ENCODE measurements around the gene DHRS7. TPM values are rescaled to one million over a fixed set of nuclear protein-coding genes. Genes with fewer than 3 reads are reported as not detected.

DHRS7 gene
- total RNA-seq, 1 experiment from 2014 or later: 27.7 TPM

DNA sequence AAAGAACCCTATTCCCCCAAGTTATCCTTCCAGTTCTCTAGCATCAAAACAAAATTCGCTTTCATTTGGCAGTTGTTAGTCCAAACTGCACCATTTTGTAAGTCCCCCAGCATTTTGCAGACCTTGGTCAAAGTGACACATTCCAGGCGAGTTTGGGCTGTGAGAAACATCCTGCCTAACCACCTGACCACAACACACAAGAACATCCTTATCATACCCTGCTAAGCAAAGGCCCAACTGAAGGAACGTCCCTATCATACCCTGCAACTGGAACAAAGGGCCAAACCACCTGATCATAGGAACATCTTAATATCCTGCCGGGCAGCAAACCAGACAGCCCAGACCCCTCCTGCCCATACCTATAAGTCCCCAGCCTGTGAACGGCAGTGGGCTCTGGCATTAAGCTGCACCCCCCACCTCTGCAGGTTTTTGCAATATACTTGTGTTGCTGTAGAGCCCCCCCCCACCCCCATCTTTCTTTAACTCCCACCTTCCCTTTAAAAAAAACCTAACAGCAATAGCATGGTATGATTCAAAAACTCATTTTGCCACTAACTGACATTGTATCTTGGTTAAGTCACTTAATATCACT lies 70.8 kb downstream of the DHRS7 start:
- Histone ChIP-seq H2BK5ac (ENCODE audit: insufficient read length, low read length) (no peak overlapping the region), H4K8ac (replicated peaks; ENCODE audit: insufficient read length, low read depth, low read length) (no peak overlapping the region), H3K18ac (ENCODE audit: insufficient read length, low read depth, low read length) (no peak overlapping the region), H3K9me3 (ENCODE audit: control insufficient read depth, low read depth, low read length) (no peaks in the 10 kb centered on the region), H4K5ac (ENCODE audit: insufficient read length, low read depth, low read length) (no peak overlapping the region), H3K79me2 (ENCODE audit: insufficient read depth, low read length) (peaks cover 15% of the 10 kb centered on the region; the same call in 1 of the 2 replicates), H3T11ph (ENCODE audit: low read length) (no peak overlapping the region), H3K79me1 (ENCODE audit: insufficient read depth, low read depth, low read length, poor library complexity, severe bottlenecking) (peaks cover 7% of the 10 kb centered on the region), H3K14ac (ENCODE audit: insufficient read depth, low read length) (no peak overlapping the region), H3K4ac (ENCODE audit: low read depth, low read length) (no peak overlapping the region), H3K23ac (ENCODE audit: insufficient read length, low read depth, low read length) (no peak overlapping the region), H2AK5ac (ENCODE audit: insufficient read length, low read length) (no peak overlapping the region), H3K56ac (ENCODE audit: insufficient read length, low read depth, low read length) (no peak overlapping the region), H3K27me3 (ENCODE audit: insufficient read depth, low read length) (no peaks in the 10 kb centered on the region), H3K4me1 (ENCODE audit: insufficient read depth, low read length) (peaks cover 4% of the 10 kb centered on the region; the same call in 1 of the 2 replicates), H3K4me2 (ENCODE audit: insufficient read depth, insufficient read length, low read length) (peak overlapping the region; percentile 34), H4K91ac (ENCODE audit: insufficient read length, low read depth, low read length) (no peak overlapping the region), H2BK15ac (ENCODE audit: low read depth, low read length) (no peak overlapping the region), H4K20me1 (ENCODE audit: control insufficient read depth, insufficient read depth, insufficient read length) (no peaks in the 10 kb centered on the region), H3K27ac (ENCODE audit: insufficient read length, low read depth, low read length) (no peak overlapping the region), H3K9ac (ENCODE audit: extremely low read depth, insufficient read length, low read length) (peak overlapping the region; percentile 10), H2AFZ (ENCODE audit: low read length) (no peak overlapping the region), H2BK120ac (ENCODE audit: low read depth, low read length, poor library complexity, severe bottlenecking) (no peak overlapping the region), H3K23me2 (ENCODE audit: insufficient read length, low read depth, low read length, poor library complexity, severe bottlenecking) (peaks cover 10% of the 10 kb centered on the region), H2BK12ac (ENCODE audit: insufficient read length, low read depth, low read length) (no peak overlapping the region), H2BK20ac (ENCODE audit: low read depth, low read length, poor library complexity, severe bottlenecking) (no peak overlapping the region)
- peaks cover 13 to 17% (median 16%) of the 10 kb centered on the region in 3 experiments for H3K36me3 Mint-ChIP-seq (ENCODE audit: insufficient read depth in 1 of 3, low read depth in 3 of 3)
- H3K27me3 Mint-ChIP-seq (ENCODE audit: low read depth): no peaks in the 10 kb centered on the region
- peak; percentile 61 for DNase-seq
- peaks cover 0 to 2% of the 10 kb centered on the region in 2 experiments; a peak in 2 of 5 replicates for H3K9me3 Mint-ChIP-seq
- H3K4me1 Mint-ChIP-seq: peaks cover 29 to 31% of the 10 kb centered on the region in 2 experiments
- peak overlapping the region; percentile 87 to 96; a peak in 4 of 5 replicates for H3K4me3 Mint-ChIP-seq
- TF ChIP-seq, protein P1, sequence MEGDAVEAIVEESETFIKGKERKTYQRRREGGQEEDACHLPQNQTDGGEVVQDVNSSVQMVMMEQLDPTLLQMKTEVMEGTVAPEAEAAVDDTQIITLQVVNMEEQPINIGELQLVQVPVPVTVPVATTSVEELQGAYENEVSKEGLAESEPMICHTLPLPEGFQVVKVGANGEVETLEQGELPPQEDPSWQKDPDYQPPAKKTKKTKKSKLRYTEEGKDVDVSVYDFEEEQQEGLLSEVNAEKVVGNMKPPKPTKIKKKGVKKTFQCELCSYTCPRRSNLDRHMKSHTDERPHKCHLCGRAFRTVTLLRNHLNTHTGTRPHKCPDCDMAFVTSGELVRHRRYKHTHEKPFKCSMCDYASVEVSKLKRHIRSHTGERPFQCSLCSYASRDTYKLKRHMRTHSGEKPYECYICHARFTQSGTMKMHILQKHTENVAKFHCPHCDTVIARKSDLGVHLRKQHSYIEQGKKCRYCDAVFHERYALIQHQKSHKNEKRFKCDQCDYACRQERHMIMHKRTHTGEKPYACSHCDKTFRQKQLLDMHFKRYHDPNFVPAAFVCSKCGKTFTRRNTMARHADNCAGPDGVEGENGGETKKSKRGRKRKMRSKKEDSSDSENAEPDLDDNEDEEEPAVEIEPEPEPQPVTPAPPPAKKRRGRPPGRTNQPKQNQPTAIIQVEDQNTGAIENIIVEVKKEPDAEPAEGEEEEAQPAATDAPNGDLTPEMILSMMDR (conservative IDR thresholded peaks at IDR 0.05): no peak
- no CpG with 5 or more reads among the region's 5 CpGs for WGBS (ENCODE audit: extremely low coverage, insufficient read length, low lambda C conversion rate)
- peak overlapping the region in 1 of 3 experiments; percentile 62; a peak in 3 of 7 replicates for H3K27ac Mint-ChIP-seq

Other genes starting within 250 kb of the DHRS7 start
- gene LRRC9, start 245.3 kb downstream of the DHRS7 start, total RNA-seq (2021): 0.39 and 0.77 TPM in 2 replicates
- 39.9 and 40.0 TPM in 2 replicates for gene PCNX4, start 73.5 kb downstream of the DHRS7 start, total RNA-seq (2021)
- 41.7 and 49.2 TPM in 2 replicates for gene PPM1A, start 83.8 kb upstream of the DHRS7 start, total RNA-seq (2021)

Measured in H9 (cell line).